RWPE1 (cell line): ENCODE measurements around the gene EPHA8.

Experiments
- CTCF ChIA-PET: fragments of 350-600 bp; sonication (Branson Sonifier 250); formaldehyde crosslinking; extraction: SDS; loops from one replicate; lab custom pipeline; 2021; lab: Yijun Ruan, JAX
- POLR2A ChIA-PET: fragments of 400-600 bp; formaldehyde crosslinking; extraction: SDS; loops from one replicate; lab custom pipeline; 2020; ENCODE audit warnings: antibody characterized with exemption; ENCODE audit not compliant: low non-redundant PET; lab: Yijun Ruan, JAX
- DNase-seq: peaks from one replicate; pipeline ENCODE4 v3.0.0; 2012; ENCODE audit warnings: low spot score
- H3K27ac ChIP-seq: fragments of 450-650 bp; 2 replicates; pipeline ENCODE4 v1.5.1; 2017
- TF ChIP-seq, protein P1 (sequence below): fragments of 450-650 bp; conservative IDR thresholded peaks from 2 replicates; pipeline ENCODE4 v1.5.1; 2017; ENCODE audit warnings: low read depth, mild to moderate bottlenecking

Gene EPHA8

DNA sequence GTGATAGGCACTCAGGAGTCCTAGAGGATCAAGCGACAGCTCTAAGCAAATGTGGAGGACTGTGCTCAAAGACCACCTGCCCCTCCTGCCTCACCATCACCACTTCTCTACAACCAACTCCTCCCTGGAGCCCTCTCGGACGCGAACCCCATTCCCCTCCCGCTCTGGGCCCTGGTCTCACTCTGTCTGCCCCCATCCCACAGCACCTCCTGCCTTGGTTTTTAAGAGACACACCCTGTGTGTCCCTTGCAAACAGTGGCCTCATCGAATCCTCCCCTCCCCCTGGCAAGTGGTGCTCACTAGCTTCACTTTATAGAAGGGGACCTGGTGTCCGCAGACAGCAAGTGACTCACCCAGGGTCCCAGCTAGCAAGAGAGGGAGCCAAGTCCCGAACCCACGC is 28.8 kb downstream of the EPHA8 start:
- TF ChIP-seq, protein P1, sequence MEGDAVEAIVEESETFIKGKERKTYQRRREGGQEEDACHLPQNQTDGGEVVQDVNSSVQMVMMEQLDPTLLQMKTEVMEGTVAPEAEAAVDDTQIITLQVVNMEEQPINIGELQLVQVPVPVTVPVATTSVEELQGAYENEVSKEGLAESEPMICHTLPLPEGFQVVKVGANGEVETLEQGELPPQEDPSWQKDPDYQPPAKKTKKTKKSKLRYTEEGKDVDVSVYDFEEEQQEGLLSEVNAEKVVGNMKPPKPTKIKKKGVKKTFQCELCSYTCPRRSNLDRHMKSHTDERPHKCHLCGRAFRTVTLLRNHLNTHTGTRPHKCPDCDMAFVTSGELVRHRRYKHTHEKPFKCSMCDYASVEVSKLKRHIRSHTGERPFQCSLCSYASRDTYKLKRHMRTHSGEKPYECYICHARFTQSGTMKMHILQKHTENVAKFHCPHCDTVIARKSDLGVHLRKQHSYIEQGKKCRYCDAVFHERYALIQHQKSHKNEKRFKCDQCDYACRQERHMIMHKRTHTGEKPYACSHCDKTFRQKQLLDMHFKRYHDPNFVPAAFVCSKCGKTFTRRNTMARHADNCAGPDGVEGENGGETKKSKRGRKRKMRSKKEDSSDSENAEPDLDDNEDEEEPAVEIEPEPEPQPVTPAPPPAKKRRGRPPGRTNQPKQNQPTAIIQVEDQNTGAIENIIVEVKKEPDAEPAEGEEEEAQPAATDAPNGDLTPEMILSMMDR = no peak
- CTCF ChIA-PET = interaction anchor here (0.6 kb wide), 1 partner anchor 494 kb away, joined by 4 read pairs; no protein-coding TSS in a partner anchor
- H3K27ac ChIP-seq = no peak overlapping the region
- POLR2A ChIA-PET = no interaction called here
- DNase-seq = no peak

GRCh38 chr1:22592919-22593790 is 29.9 kb downstream of the EPHA8 start:
- peak; percentile 30 for DNase-seq
- ChIA-PET CTCF (interaction anchor here (0.6 kb wide), 1 partner anchor 27 kb away, joined by 3 read pairs; no protein-coding TSS in a partner anchor), POLR2A (no interaction called here)
- no peak overlapping the region for H3K27ac ChIP-seq
- TF ChIP-seq, protein P1 = no peak

DNA sequence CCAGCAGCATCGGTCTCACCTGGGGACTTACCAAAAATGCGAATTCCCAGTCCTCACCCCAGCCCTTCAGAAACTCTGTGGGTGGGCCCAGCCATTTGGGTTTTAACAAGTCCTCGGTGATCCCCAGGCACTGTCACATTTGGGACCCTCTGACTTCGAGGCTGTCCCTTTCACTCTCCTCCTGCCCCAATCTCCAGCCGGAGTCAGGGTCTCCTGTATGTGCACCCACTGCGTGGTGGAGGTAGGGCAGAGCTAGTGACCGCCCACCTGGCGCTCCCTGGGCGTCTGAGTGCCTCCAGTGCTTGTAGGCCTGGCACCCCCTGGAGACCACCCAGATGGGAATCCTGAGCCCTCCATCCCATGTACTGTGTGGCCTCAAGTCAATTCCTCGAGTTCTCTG is 31.1 kb downstream of the EPHA8 start:
- DNase-seq = no peak
- TF ChIP-seq, protein P1 = no peak
- POLR2A ChIA-PET = no interaction called here
- H3K27ac ChIP-seq = no peak overlapping the region
- CTCF ChIA-PET = no interaction called here

DNA sequence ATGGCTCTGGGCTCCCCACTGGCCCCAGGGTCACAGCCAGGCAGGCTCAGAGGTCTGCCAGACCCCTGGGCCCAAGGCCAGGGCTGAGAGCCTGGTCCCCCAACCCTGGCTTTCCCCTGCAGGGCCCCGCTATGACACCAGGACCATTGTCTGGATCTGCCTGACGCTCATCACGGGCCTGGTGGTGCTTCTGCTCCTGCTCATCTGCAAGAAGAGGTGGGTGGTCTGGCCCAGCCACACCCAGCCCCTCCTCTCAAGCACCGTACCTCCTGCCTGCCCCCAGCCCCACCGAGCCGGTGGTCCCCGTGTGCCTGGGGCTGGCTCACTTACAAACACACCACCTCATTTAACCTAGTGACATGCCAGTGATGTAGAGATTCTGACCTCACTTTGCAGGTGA is 31.8 kb downstream of the EPHA8 start:
- CTCF ChIA-PET = no interaction called here
- TF ChIP-seq, protein P1 = no peak
- H3K27ac ChIP-seq = no peak overlapping the region
- POLR2A ChIA-PET = no interaction called here
- no peak for DNase-seq

GRCh38 chr1:22597301-22597965 is 34.1 kb downstream of the EPHA8 start:
- H3K27ac ChIP-seq = no peak overlapping the region
- DNase-seq = no peak
- POLR2A ChIA-PET = no interaction called here
- TF ChIP-seq, protein P1 = no peak
- CTCF ChIA-PET = interaction anchor here (0.5 kb wide), 1 partner anchor 133 kb away, joined by 3 read pairs; no protein-coding TSS in a partner anchor

GRCh38 chr1:22597996-22598395 is 34.7 kb downstream of the EPHA8 start:
- POLR2A ChIA-PET = no interaction called here
- TF ChIP-seq, protein P1 = no peak
- no peak for DNase-seq
- H3K27ac ChIP-seq = no peak overlapping the region
- CTCF ChIA-PET = no interaction called here
